Activated naive CD8-positive, alpha-beta T cell treated with anti-CD3 and anti-CD28 coated beads, Interleukin-2, amount 10 ng/mL, durations not matched to agents 7 days and 5 days (primary cell): ENCODE data around the gene B4GALNT4. TPM values are rescaled to one million over a fixed set of nuclear protein-coding genes. Genes with fewer than 3 reads are reported as not detected.
"Not testable (repeated sequence)": the region's sequence is repeated elsewhere in the genome, so short reads cannot be mapped to it uniquely, and the experiment has no call there.

Source experiments
- ATAC-seq: fragments of 150-1000 bp; cut with Tn5 transposase; one replicate; pipeline ENCODE4 v1.10.0; 2021; ENCODE audit warnings: low read depth, moderate library complexity
- POLR2A ChIA-PET: fragments of 350-600 bp; sonication (Branson Sonifier 250); formaldehyde crosslinking; loops from one replicate; lab custom pipeline; 2021; ENCODE audit warnings: antibody characterized with exemption; lab: Charles Lee
- DNase-seq: peaks from one replicate; pipeline ENCODE4 v3.0.0; 2021
- H3K27ac Mint-ChIP-seq: one replicate; pipeline ENCODE4 v1.8.0; 2022; ENCODE audit warnings: mild to moderate bottlenecking, mixed read lengths
- H3K27me3 Mint-ChIP-seq: one replicate; pipeline ENCODE4 v1.8.0; 2022; ENCODE audit warnings: mild to moderate bottlenecking, moderate library complexity, mixed read lengths
- H3K36me3 Mint-ChIP-seq: one replicate; pipeline ENCODE4 v1.8.0; 2021; ENCODE audit warnings: mild to moderate bottlenecking, mixed read lengths
- H3K4me1 Mint-ChIP-seq: one replicate; pipeline ENCODE4 v1.8.0; 2021; ENCODE audit warnings: mixed read lengths
- H3K4me3 Mint-ChIP-seq: one replicate; pipeline ENCODE4 v1.8.0; 2022; ENCODE audit warnings: mild to moderate bottlenecking, moderate library complexity, mixed read lengths
- H3K9me3 Mint-ChIP-seq: one replicate; pipeline ENCODE4 v1.8.0; 2021; ENCODE audit warnings: mixed read lengths
- total RNA-seq, 2 experiments: library from RNA; stranded (reverse); gene quantifications; one replicate each; pipeline ENCODE4 v1.2.3, GENCODE V29; 2021

Gene B4GALNT4
- total RNA-seq, 2 experiments from 2014 or later = 1.1 TPM

DNA sequence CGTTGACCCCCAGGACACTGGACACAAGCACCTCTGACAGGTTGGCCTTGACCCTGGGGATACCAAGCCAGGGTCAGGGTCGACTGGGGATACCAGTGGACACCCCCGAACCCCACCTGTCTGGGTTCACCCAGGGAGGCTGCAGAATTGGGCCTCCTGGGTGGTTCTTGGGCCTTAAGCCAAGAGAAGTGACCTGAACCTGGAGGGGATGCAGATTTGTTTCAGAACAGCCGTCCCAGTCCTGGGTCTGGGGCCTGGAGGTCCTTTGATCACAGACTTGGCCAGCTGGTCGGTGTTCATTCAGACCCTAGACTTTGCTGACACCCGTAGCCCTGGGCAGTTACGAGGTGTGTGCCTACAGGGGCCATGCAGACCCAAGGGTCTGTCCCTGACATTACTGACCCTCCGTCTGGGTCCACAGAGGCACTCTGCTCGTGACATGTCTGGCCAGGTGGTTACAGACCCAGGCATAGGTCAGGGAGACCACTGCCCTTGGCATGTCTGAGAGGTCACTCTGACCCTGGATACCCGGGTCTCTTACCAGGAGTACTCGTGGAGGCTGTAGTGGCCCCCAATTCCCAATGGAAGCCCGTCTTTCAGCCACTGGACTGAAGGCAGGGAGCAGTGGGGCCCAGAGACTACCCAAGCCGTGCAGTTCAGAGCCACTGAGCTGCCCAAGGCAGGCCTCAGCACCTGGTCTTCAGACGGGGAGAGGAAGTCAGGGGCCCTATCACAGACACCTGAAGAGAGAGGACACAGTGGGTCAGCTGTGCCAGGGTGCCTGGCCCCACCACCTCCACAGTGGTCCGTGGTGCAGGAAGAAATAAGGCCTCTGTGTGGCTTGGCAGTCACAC is 39.1 kb downstream of the B4GALNT4 start:
- Mint-ChIP-seq H3K27me3 (no peaks in the 10 kb centered on the region), H3K27ac (no peak overlapping the region), H3K9me3 (no peaks in the 10 kb centered on the region), H3K4me3 (no peak overlapping the region), H3K36me3 (peaks cover 3% of the 10 kb centered on the region), H3K4me1 (peaks cover 9% of the 10 kb centered on the region)
- POLR2A ChIA-PET = interaction anchor here (1.4 to 3.7 kb wide), 2 partner anchors 8 to 91 kb away, joined by 8 to 47 read pairs; partner anchors contain the start of gene SIGIRR
- ATAC-seq (no peak), DNase-seq (peak; percentile 44)

DNA sequence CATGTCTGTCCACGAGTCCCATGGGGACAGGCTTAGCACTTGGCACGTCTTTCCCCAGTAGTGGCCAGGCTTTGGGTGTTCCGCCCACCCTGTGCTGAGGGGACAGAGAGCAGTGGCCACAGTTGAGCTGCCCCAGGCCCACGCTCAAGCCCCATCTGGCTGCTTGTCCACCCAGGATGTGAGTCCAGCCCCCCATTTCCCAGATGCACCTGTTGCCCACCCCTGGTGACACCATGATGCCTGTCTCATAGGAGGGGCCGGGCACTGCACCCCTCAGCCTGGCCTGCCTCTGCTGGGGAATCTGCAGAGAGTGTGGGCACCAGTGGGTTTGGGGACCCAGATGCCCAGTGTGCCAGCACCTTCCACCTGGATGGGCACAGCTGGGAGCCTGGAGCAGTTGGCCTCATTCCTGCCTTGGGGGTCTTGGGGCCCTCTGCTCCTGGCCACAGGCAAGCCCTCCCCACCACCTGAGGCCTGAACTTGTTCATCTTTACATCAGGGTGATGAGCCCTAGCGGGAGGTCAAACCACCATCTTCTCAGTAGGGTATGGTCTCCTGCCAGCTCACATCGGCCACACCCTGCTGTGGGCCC is 39.8 kb downstream of the B4GALNT4 start:
- Mint-ChIP-seq H3K27ac (no peak overlapping the region), H3K36me3 (peaks cover 4% of the 10 kb centered on the region), H3K27me3 (no peaks in the 10 kb centered on the region), H3K9me3 (no peaks in the 10 kb centered on the region), H3K4me1 (peaks cover 11% of the 10 kb centered on the region), H3K4me3 (no peak overlapping the region)
- DNase-seq (peak; percentile 32), ATAC-seq (no peak)
- POLR2A ChIA-PET = interaction anchor here (1.5 kb wide), 1 partner anchor 33 kb away, joined by 4 read pairs; the partner anchor contains the start of gene ANO9

DNA sequence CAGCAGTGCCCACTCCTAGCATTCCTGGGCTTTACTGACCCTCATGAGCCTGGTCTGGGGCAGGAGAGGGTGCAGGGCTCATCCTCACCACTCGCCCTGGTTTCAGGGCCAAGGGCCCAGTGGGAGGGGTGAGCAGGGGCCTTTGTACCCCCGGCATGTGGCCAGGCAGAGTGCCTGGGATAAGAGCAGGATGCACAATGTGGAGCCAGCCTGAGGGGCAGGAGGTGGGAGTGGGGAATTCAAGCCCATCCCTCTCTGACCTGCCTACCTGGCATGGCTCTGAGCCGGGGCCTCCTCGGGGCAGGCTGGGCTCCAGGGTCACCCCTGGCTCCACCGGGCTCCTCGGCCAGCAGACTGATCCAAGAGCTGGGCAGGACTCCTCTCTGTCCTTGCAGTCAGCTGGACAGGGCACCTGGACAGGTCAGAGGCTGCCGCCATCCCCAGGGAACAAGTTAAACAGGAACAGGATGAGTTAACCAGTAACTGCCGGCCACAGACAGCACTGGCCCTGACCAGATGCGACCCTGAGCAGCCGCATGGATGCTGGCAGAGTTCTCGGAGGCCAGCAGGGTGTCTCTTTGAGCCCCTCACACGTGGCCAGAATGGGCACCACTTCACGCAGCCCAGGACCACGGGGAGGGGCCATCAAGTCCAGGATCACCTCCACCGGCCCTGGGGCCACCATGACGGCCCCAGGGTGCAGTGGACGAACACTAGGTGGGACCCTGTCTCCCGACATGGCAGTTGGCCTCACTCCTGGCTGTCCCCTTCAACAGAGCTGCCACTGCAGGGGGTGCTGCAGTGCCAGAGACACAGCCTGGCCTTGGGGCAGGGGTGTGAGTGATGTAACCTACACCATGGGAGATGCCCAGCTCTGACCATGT is 40.5 kb downstream of the B4GALNT4 start:
- peaks cover 8% of the 10 kb centered on the region for H3K36me3 Mint-ChIP-seq
- DNase-seq = peak; percentile 33
- POLR2A ChIA-PET = interaction anchor here (1.5 kb wide), 1 partner anchor 32 kb away, joined by 4 read pairs; the partner anchor contains the start of gene ANO9
- H3K27ac Mint-ChIP-seq = no peak overlapping the region
- no peaks in the 10 kb centered on the region for H3K9me3 Mint-ChIP-seq
- H3K4me1 Mint-ChIP-seq = peaks cover 17% of the 10 kb centered on the region
- H3K4me3 Mint-ChIP-seq = no peak overlapping the region
- no peaks in the 10 kb centered on the region for H3K27me3 Mint-ChIP-seq
- no peak for ATAC-seq

DNA sequence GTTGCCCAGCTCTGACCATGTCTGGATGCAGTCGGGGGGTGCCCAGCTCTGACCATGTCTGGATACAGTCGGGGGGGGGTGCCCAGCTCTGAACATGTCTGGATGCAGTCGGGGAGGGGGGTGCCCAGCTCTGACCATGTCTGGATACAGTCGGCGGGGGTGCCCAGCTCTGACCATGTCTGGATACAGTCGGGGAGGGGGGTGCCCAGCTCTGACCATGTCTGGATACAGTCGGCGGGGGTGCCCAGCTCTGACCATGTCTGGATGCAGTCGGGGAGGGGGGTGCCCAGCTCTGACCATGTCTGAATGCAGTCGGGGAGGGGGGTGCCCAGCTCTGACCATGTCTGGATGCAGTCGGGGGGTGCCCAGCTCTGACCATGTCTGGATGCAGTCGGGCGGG is 41.4 kb downstream of the B4GALNT4 start:
- H3K4me1 Mint-ChIP-seq = peaks cover 16% of the 10 kb centered on the region
- not testable (repeated sequence) for H3K9me3 Mint-ChIP-seq, H3K36me3 Mint-ChIP-seq, H3K4me3 Mint-ChIP-seq, DNase-seq, H3K27ac Mint-ChIP-seq, ATAC-seq, H3K27me3 Mint-ChIP-seq
- POLR2A ChIA-PET = interaction anchor here (1.5 kb wide), 1 partner anchor 31 kb away, joined by 4 read pairs; the partner anchor contains the start of gene ANO9

DNA sequence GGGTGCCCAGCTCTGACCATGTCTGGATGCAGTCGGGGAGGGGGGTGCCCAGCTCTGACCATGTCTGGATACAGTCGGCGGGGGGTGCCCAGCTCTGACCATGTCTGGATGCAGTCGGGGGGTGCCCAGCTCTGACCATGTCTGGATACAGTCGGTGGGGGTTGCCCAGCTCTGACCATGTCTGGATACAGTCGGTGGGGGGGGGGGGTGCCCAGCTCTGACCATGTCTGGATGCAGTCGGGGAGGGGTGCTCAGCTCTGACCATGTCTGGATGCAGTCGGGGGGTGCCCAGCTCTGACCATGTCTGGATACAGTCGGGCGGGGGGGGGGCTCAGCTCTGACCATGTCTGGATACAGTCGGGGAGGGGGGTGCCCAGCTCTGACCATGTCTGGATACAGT is 42.2 kb downstream of the B4GALNT4 start:
- ATAC-seq, H3K36me3 Mint-ChIP-seq, POLR2A ChIA-PET, H3K4me3 Mint-ChIP-seq, DNase-seq, H3K9me3 Mint-ChIP-seq, H3K27ac Mint-ChIP-seq, H3K27me3 Mint-ChIP-seq: not testable (repeated sequence)
- H3K4me1 Mint-ChIP-seq = peaks cover 19% of the 10 kb centered on the region

DNA sequence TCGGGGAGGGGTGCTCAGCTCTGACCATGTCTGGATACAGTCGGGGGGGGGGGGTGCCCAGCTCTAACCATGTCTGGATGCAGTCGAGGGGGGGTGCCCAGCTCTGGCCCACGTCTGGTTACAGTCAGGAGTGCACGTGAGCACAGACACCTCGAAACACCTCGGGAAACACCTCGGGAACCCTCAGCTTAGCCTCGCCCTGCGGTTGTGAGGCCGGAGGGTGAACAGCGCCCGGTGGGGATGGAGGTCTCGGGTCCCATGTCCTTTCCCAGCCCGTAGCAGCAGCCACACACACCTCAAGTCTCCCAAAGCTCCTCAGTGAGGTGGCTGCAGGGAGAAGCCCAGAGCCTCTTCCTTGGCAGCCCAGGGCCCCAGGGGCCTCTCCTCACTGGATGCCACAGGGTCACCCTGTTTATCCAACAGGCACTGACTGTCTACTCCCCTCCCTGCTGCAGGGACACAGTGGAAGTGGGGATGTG is 43.4 kb downstream of the B4GALNT4 start:
- no peaks in the 10 kb centered on the region for H3K9me3 Mint-ChIP-seq
- no peaks in the 10 kb centered on the region for H3K27me3 Mint-ChIP-seq
- POLR2A ChIA-PET = interaction anchor here (0.6 to 1.3 kb wide), 2 partner anchors 27 to 39 kb away, joined by 3 to 4 read pairs; no protein-coding TSS in a partner anchor
- H3K4me1 Mint-ChIP-seq = peaks cover 18% of the 10 kb centered on the region
- no peak overlapping the region for H3K27ac Mint-ChIP-seq
- DNase-seq (peak; percentile 39), ATAC-seq (no peak)
- H3K36me3 Mint-ChIP-seq = peaks cover 6% of the 10 kb centered on the region
- H3K4me3 Mint-ChIP-seq = peak overlapping the region; percentile 97

DNA sequence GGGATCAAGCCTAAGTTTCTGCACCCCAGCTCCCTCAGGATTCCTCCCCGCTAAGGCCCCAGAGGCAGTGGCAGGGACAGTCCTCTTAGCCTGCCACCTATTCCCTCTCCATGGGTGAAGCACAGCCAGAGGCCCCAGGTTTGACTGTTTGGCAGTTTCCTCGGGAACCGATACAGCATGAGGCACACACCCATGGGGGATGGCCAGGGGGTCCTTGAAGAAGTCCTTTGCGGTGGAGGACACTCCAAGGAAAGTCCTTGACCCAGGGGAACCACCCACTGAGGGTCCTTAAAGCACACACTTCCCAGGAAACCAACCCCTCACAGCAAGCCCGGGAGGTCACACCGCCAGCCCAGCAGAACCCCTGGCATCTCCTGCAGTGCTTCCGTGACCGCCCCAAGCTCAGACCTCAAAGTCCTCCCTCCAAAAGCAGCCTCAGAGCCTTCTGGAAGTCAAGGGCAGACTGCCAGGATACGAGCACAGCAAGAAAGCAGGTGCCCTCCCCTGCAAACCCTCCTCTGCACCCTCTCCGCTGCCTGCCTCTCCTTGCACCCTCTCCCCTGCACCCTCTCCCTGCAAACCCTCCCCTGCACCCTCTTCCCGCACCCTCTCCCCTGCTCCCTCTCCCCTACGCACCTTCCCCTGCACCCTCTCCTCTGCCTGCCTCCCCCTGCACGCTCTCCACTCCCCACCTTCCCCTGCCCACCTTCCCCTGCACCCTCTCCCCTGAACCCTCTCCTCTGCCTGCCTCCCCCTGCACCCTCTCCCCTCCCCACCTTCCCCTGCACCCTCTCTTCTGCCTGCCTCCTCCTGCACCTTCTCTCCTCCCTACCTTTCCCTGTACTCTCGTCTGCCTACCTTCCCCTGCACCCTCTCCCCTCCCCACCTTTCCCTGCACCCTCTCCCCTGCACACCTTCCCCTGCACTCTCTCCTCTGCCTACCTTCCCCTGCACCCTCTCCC is 44.1 kb downstream of the B4GALNT4 start:
- no peaks in the 10 kb centered on the region for H3K9me3 Mint-ChIP-seq
- H3K4me1 Mint-ChIP-seq = peaks cover 15% of the 10 kb centered on the region
- peaks cover 6% of the 10 kb centered on the region for H3K36me3 Mint-ChIP-seq
- H3K27me3 Mint-ChIP-seq = no peaks in the 10 kb centered on the region
- POLR2A ChIA-PET = interaction anchor here (0.6 to 6.0 kb wide), 9 partner anchors 26 to 206 kb away, joined by 3 to 118 read pairs (median 6); partner anchors contain the start of genes ANO9, BET1L, PHRF1 and PTDSS2
- ATAC-seq = no peak
- DNase-seq = peak; percentile 41
- peak overlapping the region; percentile 86 for H3K27ac Mint-ChIP-seq
- H3K4me3 Mint-ChIP-seq = peak overlapping the region; percentile 97

DNA sequence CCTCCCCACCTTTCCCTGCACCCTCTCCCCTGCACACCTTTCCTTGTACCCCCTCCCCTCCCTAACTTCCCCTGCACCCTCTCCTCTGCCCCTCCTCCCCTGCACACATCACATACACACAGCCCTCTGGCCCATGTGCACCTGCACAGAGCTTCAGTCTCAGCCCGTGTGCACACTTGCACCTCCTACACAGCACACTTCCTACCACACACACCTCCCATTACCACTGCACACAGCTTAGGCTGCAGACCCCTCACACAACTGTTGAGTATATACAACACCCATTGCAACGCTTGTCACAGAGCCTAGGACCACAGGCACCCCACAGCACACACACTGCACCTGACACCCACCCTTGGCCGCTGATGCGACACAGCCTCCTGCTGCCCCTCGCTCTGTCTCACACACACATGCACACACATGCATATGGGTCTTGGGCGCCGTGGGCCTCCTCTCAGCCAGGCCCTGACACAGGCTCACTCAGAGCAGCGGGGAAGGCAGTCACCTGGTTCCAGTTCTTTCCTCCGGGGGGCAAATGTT is 45.1 kb downstream of the B4GALNT4 start:
- DNase-seq = no peak
- Mint-ChIP-seq H3K36me3 (peaks cover 6% of the 10 kb centered on the region), H3K27me3 (no peaks in the 10 kb centered on the region), H3K9me3 (no peaks in the 10 kb centered on the region), H3K4me3 (peak overlapping the region; percentile 97), H3K27ac (peak overlapping the region; percentile 86), H3K4me1 (peaks cover 15% of the 10 kb centered on the region)
- peak; percentile 24 for ATAC-seq
- POLR2A ChIA-PET = interaction anchor here (0.7 to 6.0 kb wide), 16 partner anchors 8 to 207 kb away, joined by 3 to 118 read pairs (median 4); partner anchors contain the start of genes ANO9, BET1L, IFITM2 and PHRF1

DNA sequence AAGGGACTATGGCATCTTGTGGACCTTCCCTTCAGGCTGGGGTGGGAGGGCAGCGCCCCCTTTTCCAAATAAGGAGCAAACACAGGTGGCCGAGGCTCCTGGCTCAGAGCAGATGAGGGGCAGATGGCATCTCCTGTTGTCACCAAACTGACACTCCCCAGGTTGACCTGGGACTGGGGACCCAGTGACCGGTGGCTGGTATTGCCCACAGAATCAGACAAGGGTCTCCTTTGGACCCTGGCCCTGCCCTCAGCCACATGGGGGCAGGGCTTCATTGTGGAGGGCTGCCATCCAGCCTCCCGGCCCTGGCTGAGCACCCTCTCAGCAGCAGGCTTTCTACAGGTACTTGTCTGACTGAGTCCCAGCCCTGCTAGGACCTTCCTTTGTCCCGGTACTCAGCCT is 46.3 kb downstream of the B4GALNT4 start:
- DNase-seq (peak; percentile 63), ATAC-seq (no peak)
- Mint-ChIP-seq H3K4me3 (peak overlapping the region; percentile 97), H3K27ac (peak overlapping the region; percentile 86), H3K27me3 (no peaks in the 10 kb centered on the region), H3K9me3 (no peaks in the 10 kb centered on the region), H3K36me3 (peaks cover 6% of the 10 kb centered on the region), H3K4me1 (peaks cover 15% of the 10 kb centered on the region)
- POLR2A ChIA-PET = interaction anchor here (0.7 to 6.0 kb wide), 18 partner anchors 9 to 208 kb away, joined by 3 to 118 read pairs (median 6); partner anchors contain the start of genes ANO9, BET1L, PTDSS2 and RIC8A

DNA sequence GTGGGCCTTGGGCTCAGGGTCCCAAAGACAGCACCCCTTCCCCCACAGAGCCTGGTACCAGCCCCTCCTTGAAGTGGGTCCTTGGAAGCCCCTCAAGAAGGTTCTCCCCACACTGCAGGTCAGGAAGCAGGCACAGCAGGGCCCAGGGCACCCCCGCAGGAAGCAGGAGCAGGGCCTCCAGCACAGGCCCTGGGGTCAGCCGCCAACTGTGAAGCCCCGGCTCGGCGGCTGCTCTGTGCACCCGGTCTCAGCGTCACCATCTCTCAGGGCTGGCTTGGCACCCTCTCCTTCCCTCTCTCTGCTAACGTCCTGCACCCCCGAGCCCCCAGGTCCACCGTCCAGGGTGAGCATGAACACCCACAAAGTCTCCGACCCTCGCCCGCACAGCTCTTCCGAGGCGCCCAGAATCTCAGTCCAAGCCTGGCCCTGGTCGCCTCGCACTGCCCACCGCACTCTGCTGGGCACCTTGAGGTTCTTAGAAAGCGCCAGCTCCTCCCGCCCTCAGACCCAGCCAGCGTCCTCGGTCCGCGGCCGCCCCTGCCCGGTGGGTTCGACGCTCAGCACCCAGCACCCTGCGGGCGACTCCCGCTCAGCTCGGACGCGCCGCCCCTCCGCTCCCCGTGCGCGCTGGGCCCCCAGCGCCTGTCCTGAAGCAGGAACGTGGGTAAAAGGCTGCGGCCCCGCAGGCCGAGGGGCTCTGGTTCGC is 46.9 kb downstream of the B4GALNT4 start:
- DNase-seq (peak; percentile 59), ATAC-seq (no peak)
- H3K27ac Mint-ChIP-seq = peak overlapping the region; percentile 86
- H3K4me1 Mint-ChIP-seq = peaks cover 15% of the 10 kb centered on the region
- peak overlapping the region; percentile 97 for H3K4me3 Mint-ChIP-seq
- H3K36me3 Mint-ChIP-seq = peaks cover 6% of the 10 kb centered on the region
- no peaks in the 10 kb centered on the region for H3K9me3 Mint-ChIP-seq
- POLR2A ChIA-PET = interaction anchor here (0.6 to 6.0 kb wide), 19 partner anchors 10 to 332 kb away, joined by 3 to 118 read pairs (median 5); partner anchors contain the start of genes ANO9, BET1L, HRAS and PTDSS2
- no peaks in the 10 kb centered on the region for H3K27me3 Mint-ChIP-seq
